NCI-H1694 treated with DMSO at 0.1 percent for 48 hours (cell line): Measurements from ENCODE around the gene HHIPL2.
"Not testable (repeated sequence)": the region's sequence is repeated elsewhere in the genome, so short reads cannot be mapped to it uniquely, and the experiment has no call there.

ENCODE experiments used
- DNase-seq: peaks from one replicate; lab custom pipeline; 2025; lab: John Stamatoyannopoulos, UW

The HHIPL2 gene

DNA sequence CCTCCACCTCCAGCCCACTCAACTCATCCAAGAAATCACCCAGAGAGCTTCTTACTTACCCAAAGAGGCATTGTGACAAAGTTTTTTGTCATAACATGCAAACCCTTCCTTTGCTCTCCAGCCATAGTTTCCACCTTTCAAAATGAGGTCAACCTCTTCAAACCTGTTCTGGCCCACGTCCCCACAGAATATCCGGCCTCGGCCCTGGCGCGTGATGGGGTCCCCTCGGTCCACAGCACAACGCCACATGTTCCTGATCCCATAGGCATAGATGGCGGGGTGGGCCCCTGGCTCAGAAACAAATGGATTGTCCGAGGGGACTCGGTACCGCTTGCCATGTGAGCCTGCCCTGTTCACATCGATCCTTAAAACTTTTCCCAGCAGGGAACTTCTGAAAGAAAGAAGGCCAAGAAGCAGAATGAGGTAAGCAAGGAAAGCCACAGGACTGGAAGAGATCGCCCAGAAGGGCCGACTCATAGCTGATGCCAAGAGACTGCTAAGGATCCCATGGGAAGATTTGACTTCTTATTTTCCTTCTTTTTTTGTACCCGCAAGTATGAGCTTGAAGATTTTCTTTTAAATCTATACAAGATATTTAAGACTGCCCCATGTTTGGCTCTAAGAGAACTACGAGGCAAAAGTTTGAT is 7.8 kb downstream of the HHIPL2 start:
- no peak for DNase-seq

- DNase-seq = no peak
These were observed 12.4 kb downstream of the HHIPL2 start for GRCh38 chr1:222535455-222535854.

GRCh38 chr1:222530852-222531251 is 17.1 kb downstream of the HHIPL2 start:
- no peak for DNase-seq

DNA sequence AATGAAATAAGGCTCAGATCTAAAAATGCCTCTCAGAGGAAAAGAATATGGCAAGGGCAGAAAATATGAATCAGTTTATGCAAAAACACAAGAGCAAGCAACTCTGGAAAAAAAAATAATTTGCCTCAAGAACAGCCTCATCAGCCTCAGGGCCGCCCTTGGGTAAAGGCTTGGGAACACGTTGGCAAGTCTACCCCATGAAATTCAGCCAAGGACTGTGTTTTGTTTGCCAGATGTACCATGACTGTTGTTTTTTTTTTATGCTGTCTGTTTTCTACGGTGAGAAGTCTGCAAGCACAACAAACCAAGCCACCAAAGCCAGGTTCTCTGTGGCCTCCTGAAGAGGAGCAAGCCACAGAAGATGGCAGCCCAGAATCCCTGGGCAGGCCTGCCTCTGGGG is 18.0 kb downstream of the HHIPL2 start:
- no peak for DNase-seq

DNA sequence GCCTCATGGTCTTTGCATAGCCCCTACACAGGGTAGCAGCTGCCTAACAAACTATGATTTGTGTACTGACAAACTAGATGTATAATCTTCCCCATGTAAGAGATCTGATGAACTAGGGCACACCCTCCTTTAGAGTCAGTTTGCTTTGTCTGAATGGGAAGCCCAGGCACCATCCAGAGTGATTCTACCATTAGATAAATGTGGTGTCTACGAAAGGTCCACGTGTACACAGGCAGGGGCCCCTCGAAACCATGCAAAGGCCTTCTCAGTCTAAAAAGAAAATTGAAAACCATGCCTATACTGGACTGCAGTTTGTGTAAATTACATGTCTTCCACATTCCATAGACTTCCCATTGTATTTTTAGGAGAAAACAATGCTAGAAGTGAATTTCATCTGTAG is 18.7 kb downstream of the HHIPL2 start:
- no peak for DNase-seq

GRCh38 chr1:222525951-222526350 is 22.0 kb downstream of the HHIPL2 start:
- no peak for DNase-seq

DNA sequence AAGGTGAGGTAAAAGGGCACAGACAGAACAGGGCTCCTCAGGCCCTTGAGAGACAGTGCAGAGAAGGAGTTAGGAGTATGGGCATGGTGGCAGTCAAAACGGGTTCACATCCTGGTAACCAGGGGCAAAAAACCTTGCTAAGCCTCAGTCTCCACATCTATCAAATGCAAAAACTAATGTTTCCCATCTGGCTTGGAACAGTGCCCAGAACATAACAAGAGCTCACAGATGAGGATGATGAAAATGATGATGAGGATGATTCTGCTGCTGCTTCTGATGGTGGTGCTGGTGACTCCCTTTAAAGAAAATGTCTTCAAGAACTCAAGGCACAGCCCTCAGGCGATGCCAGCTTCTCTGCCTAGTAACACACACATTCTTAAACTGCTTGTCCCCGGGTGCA is 24.1 kb downstream of the HHIPL2 start:
- DNase-seq = no peak

DNA sequence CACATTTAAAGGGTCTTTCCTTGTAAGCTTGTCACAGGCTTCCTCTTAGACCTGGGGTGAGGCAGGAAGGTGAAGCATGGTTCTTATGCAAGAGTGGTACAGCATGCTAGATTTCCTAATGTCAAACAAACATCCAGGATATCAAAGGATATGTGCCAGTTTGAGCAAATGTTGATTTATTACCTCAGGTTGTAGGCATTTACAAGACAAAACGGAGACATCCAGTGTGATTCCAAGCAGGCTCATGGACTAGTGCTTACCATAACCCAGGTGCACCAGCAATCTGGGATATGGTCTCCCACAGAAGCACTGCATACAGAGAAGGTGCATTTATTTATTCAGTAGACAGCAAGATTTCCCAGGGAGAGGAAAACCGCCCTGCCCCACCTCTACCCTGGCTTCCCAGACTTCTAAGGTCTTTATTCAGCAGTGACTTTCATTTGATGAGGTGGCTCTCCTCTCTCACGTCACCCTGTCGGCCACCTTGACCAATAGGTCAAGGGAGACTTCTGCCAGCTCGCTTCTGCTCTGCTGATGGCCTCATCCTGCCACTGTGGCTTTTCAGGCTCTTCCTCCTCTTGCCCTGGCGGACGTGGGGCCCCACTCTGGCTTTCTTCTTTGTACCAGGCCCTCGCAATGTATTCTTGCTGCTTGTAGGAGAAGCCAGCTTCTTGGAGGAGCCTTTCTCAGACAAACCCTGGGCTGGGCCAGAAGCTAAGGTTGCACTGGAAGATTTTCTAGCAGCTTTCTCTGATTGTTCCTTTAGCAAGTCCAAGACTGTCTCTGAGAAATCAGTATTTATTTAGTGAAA is 25.6 kb downstream of the HHIPL2 start:
- no peak for DNase-seq

DNA sequence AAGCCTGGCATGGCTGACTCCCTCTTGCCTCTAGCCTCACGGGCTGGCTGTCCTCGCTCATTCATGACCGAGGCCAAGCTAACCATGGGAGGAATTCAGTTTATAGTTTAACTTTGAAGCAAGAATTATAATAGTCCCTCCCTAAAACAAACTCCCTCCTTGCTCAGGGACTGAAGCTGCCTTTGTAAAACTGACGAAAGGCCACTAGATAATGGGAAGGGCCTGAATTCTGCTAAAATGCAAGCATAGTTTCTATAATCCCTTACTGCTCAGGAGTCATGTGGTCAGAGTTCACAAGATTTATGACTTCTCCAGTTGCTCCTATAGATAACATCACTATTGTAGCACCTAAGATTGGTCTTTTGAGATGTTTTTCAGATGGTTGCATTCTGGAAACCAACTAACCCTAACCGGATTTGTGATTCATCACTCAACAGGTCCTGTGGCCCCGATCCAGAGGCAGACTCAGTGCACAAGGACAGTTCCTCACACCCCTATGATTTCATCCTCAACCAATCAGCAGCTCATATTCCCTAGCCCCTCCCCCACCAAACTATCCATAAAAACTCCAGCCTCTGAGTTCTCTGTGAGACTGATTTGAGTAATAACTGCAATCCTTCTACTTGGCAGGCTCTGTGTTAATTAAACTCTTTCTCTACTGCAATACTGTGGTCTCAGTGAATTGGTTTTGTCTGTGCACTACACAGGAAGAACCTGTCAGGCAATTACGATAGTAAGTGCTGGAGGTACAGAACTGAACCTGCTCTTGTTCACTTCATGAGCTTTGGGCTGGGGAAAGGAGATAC is 26.4 kb downstream of the HHIPL2 start:
- no peak for DNase-seq

GRCh38 chr1:222489496-222489895 is 58.4 kb downstream of the HHIPL2 start:
- DNase-seq = not testable (repeated sequence)

GRCh38 chr1:222487774-222488173 is 60.1 kb downstream of the HHIPL2 start:
- not testable (repeated sequence) for DNase-seq

- DNase-seq = not testable (repeated sequence)
These were observed 63.9 kb downstream of the HHIPL2 start for GRCh38 chr1:222484005-222484404.

DNA sequence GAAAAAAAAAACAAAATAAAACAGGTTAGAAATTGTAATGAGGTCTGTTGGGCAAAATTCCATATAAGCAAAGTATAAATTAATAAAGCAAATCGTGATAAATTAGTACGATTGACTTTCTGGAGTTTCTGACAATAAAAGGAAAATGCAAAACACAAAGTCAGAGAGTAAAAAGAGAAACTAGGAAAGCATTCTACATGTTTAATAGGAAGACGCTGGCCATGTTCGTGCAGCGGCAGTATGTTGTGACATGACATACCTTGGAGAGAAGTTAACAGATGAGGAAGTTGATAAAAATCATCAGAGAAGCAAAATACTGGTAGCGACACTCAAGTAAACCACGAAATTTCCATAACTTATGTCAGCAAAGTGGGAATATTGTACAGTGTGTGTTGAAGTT is 68.3 kb downstream of the HHIPL2 start:
- DNase-seq = not testable (repeated sequence)

DNA sequence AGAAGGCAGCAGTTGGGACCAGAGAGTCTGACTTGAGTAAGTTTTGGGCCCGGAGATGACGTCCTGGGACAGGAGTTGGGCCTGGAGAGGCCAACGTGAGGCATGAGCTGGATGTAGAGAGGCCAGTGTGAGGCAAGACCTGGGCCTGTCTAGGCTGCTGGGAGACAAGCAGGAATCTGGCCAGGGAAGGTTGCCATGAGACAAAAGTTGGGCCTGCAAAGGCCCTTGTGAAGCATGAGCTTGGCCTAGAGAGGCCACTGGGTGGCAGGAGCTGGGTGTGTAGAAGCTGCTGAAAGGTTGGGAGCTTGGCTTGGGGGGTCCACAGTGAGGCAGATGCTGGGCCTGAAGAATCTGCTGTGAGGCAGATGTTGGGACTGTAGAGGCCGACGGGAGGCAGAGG is 71.5 kb downstream of the HHIPL2 start:
- DNase-seq = not testable (repeated sequence)

DNA sequence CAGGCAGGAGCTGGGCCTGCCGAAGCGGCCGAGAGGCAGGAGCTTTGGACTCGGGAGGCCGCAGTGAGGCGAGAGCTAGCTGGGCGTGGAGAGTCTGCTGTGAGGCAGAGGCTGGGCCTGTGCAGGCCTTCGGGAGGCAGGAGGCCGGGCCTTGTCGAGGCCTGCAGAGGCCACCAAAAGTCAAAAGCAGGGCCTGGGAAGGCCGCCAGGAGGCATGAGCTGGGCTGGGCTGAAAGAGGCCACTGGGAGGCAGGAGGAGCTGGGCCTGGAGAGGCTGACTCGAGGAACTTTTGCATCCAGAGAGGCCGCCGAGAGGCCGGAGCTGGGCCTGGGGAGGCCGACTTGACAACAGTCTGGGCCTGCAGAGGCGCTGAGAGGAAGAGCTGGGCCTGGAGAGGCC is 74.2 kb downstream of the HHIPL2 start:
- not testable (repeated sequence) for DNase-seq

- DNase-seq = not testable (repeated sequence)
These were observed 74.9 kb downstream of the HHIPL2 start for GRCh38 chr1:222472776-222473540.
